H1 (cell line): Measurements from ENCODE around the gene GPX4. TPM values are rescaled to one million over a fixed set of nuclear protein-coding genes. Genes with fewer than 3 reads are reported as not detected.

Experiments
- GABPA ChIP-seq: IDR thresholded peaks from 2 replicates; pipeline ENCODE4 v1.6.1; 2011; ENCODE audit warnings: mild to moderate bottlenecking, low read length, moderate library complexity, borderline replicate concordance; ENCODE audit not compliant: insufficient read depth
- JUND ChIP-seq: IDR thresholded peaks from 2 replicates; pipeline ENCODE4 v1.6.1; 2011; ENCODE audit warnings: mild to moderate bottlenecking, improper control_type of control experiment, low read length
- PHF8 ChIP-seq: fragments of 200-600 bp; sonication (generic); conservative IDR thresholded peaks from 2 replicates; pipeline ENCODE4 v1.7.1; 2012; ENCODE audit warnings: low read depth, mild to moderate bottlenecking, inconsistent platforms, low read length, moderate library complexity
- TAF7 ChIP-seq: optimal IDR thresholded peaks from 2 replicates; pipeline ENCODE3; 2011; ENCODE audit warnings: low read depth, mild to moderate bottlenecking, inconsistent platforms, low read length, moderate library complexity, borderline replicate concordance
- polyA plus RNA-seq, 7 experiments: library from polyadenylated mRNA; depleted of rRNA in 3 of 7; stranded (reverse) in 5 of 7; unstranded in 2 of 7; fragments of >200 nt in 5 of 7; fragments of 200-250 nt in 2 of 7; gene quantifications; 1 replicate in 5 of 7; 2 replicates in 1 of 7; 4 replicates in 1 of 7; pipeline versions ENCODE4 v1.2.1 to v1.2.3, GENCODE V29; 2011 to 2013; ENCODE audit warnings: missing spikeins in 2 of 7, mixed read lengths in 2 of 7
- total RNA-seq: library from RNA; stranded (reverse); fragmentation: NEBNext Ultra II Directional; extraction: Animal tissue kit (Norgen Biotek cat#: 25700); gene quantifications from 2 replicates; pipeline ENCODE4 v1.2.1, GENCODE V29; 2021

Gene GPX4
- total and polyA plus RNA-seq, 2 of the 8 experiments (the other 6 are each of a cell fraction or from before 2014, with no cell fraction given): 342 to 693 TPM

GRCh38 chr19:1070931-1071791 is 32.6 kb upstream of the GPX4 start (continued):
- TF ChIP-seq GABPA: 0 out of 2 replicates have a peak, but pooled peaks have one; percentile 31
- TF ChIP-seq TAF7: peak; percentile 67
- no peak for TF ChIP-seq JUND
- peak; percentile 82 for TF ChIP-seq PHF8
